Fibroblast of the conjunctiva (primary cell): Measurements from ENCODE around the gene CLDN16.

Experiments used
- DNase-seq: peaks from one replicate; pipeline ENCODE4 v3.0.0-alpha.2; 2010; ENCODE audit warnings: low read depth

Gene CLDN16

GRCh38 chr3:190442240-190442639 is 54.3 kb downstream of the CLDN16 start:
- no peak for DNase-seq

GRCh38 chr3:190443257-190443656 is 55.3 kb downstream of the CLDN16 start:
- DNase-seq: peak; percentile 5

- DNase-seq: no peak
These were observed 56.0 kb downstream of the CLDN16 start for GRCh38 chr3:190444006-190444405.

GRCh38 chr3:190444576-190445145 is 56.7 kb downstream of the CLDN16 start:
- no peak for DNase-seq

- DNase-seq: no peak
These were observed 58.8 kb downstream of the CLDN16 start for GRCh38 chr3:190446573-190447279.

GRCh38 chr3:190448256-190448655 is 60.3 kb downstream of the CLDN16 start:
- DNase-seq: no peak

- DNase-seq: no peak
These were observed 61.8 kb downstream of the CLDN16 start, which contains the start of gene TMEM207 for GRCh38 chr3:190449801-190450200. Gene TMEM207 (minus strand): TSS chr3:190449901. CDS start chr3:190449809, 92 bp downstream.

GRCh38 chr3:190455828-190456227 is 67.9 kb downstream of the CLDN16 start:
- no peak for DNase-seq

GRCh38 chr3:190456770-190457169 is 68.8 kb downstream of the CLDN16 start:
- no peak for DNase-seq

- no peak for DNase-seq
These were observed 70.1 kb downstream of the CLDN16 start for GRCh38 chr3:190458040-190458439.
